Stimulated activated CD8-positive, alpha-beta memory T cell treated with anti-CD3 and anti-CD28 coated beads, Interleukin-15, amount 100 ng/mL, for 48 hours (primary cell): ENCODE results near the gene ESR2.
"Not testable (repeated sequence)": the region's sequence is repeated elsewhere in the genome, so short reads cannot be mapped to it uniquely, and the experiment has no call there.

ENCODE experiments used
- DNase-seq, 2 donors: peaks; one replicate each; pipeline ENCODE4 v3.0.0-alpha.2; 2020; ENCODE audit warnings: low read depth in 2 of 2

The ESR2 gene

DNA sequence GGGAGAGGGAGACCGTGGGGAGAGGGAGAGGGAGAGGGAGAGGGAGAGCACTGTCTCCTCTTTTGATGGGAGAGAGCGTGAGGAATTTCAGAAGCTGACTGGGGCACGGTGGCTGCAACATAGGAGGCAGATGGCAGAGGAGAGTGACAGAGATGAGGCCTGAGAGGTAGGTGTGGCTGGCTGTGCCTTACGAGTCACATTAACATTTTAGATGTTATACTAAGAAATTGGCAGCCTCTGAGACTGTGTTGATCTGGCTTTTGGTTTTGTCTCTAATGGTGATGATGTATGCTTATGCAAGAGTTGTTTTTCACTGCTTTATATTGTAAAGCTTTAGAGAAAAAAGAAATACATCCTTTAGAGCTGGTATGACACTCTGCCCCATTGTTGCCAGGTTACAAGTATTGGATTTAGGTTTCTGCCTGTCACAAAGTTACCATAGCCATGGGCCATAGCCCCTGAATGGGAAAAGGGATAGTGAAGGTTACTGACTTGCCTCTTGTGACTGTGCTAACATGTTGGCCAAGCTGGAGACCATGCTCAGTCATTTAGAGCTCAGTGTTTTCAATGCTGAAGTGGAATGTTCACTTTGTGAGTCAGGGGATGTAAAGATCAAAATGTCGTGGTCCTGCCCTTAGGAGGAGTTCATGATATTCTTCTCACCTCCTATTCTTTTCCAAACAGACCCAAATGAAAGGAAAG lies 255.2 kb downstream of the ESR2 start:
- no peak for DNase-seq

DNA sequence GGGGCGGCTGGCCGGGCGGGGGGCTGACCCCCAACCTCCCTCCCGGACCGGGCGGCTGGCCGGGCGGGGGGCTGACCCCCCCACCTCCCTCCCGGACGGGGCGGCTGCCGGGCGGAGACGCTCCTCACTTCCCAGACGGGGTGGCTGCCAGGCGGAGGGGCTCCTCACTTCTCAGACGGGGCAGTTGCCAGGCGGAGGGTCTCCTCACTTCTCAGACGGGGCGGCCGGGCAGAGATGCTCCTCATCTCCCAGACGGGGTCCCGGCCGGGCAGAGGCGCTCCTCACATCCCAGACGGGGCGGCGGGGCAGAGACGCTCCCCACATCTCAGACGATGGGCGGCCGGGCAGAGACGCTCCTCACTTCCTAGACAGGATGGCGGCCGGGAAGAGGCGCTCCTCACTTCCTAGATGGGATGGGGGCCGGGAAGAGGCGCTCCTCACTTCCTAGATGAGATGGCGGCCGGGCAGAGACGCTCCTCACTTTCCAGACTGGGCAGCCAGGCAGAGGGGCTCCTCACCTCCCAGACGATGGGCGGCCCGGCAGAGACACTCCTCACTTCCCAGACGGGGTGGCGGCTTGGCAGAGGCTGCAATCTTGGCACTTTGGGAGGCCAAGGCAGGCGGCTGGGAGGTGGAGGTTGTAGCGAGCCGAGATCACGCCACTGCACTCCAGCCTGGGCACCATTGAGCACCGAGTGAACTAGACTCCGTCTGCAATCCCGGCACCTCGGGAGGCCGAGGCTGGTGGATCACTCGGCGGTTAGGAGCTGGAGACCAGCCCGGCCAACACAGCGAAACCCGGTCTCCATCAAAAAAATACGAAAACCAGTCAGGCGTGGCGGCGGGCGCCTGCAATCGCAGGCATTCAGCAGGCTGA lies 256.1 kb downstream of the ESR2 start:
- not testable (repeated sequence) for DNase-seq

DNA sequence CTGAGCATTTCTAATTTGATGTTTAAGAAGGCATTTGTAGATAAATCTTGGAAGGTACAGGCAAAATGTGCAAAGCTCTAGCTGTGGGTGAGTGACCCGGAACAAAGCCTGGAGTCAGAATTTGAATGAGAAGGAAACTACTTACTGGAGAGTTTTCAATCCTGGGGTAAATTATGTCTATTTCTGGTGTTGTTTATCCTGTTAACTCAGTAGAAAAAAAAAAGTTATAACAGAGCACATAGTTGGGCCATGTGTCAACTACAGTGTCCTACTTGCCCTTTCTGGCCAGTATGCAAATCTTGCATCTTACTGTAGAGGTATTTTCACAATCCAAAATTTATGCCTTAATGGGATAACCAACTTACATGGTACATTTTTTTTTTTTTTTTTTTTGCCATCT lies 259.0 kb downstream of the ESR2 start:
- DNase-seq = no peak
